ENCODE measurements around the gene SUGP1. TPM values are rescaled to one million over a fixed set of nuclear protein-coding genes. Genes with fewer than 3 reads are reported as not detected.
A peak's percentile ranks its signal among the peaks of the same experiment; 100 is the strongest.
"Not testable (repeated sequence)": the region's sequence is repeated elsewhere in the genome, so short reads cannot be mapped to it uniquely, and the experiment has no call there.

The SUGP1 gene
- total RNA-seq, 2 donors from 2014 or later, result 50.8 to 60.2 TPM

DNA sequence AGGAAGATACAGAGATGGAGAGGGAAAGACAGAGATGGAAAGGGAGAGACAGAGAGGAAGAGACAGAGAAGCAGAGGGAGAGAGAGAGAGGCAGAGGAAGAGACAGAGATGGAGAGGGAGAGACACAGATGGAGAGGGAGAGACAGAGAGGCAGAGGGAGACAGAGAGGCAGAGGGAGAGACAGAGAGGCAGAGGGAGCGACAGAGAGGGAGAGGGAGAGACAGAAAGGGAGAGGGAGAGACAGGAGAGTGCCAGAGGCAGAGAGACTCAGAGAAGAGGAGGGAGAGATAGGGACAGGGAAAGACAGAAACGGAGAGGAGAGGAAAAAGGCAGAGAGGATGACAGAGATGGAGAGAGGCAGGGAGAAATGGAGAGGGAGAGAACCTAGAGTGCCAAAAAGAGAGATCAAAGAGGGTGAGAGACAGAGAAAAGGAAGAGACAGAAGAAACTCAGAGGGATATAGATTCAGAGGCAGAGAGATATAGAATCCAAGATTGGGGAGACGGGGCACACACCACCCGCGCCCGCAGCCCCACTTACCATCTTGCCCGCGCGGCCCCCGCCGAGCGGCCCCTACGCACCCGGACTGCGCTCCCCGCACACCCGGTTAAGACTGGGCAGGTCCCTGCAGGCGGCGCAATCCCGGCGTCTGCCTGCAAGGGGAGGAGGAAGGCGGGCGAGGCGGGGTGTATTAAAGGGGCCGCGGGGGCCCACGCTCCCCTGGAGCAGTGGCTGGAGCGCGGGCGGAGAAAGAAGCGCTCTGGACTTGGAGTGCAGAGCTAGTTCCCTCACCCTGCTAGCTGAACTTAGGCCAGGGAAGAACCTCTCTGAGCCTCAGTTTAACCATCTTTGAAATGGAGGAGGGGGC lies 57.9 kb downstream of the SUGP1 start:
- ATAC-seq, result no peak
- Mint-ChIP-seq H3K27me3 (peaks cover 35% of the 10 kb centered on the region), H3K36me3 (ENCODE audit: low read depth) (peaks cover 7% of the 10 kb centered on the region), H3K4me3 (peak overlapping the region; percentile 85), H3K27ac (no peak overlapping the region), H3K4me1 (peaks cover 9% of the 10 kb centered on the region)
- no peaks in the 10 kb centered on the region for H3K9me3 ChIP-seq (ENCODE audit: control insufficient read depth, low read length, poor library complexity, severe bottlenecking)
- no peak for DNase-seq

DNA sequence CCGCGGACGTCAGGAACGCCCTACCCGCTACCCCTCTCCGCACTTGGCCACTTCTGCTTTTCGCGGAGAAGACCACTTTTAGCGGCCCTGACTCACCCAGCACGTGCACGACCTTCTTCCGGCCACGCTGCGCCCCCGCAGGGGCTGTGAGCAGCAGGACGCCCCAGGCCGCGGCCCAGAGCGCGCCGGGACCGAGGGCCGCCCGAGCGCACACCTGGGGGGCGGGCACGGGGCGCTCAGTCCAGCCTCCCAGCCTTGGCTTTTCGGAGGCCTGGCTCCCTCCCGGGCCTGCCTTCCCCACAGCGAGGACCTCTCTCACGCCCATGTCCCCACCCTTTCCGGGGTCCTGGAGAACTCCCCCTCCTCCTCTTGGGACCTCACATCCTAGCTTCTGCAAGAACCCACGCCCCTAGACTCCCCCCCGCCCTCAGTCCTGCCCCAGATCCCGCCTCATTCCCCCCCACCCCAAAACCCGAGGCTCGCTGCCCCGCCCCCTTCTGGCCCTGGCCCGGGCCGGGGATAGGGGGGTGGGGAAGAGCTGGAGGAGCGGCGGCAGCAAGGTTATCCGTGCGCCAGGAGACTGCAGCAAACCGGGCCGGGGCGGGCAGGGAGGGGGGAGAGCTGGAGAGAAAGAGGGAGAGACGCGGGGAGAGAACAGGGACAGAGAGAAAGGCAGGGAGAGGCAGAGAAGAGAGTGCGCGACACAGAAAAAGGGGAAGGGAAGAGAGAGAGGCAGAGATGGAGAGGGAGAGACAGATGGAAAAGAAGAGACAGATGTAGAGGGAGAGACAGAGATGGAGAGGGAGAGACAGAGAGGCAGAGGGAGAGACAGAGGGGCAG lies 58.7 kb downstream of the SUGP1 start:
- no peak for DNase-seq
- H3K9me3 ChIP-seq (ENCODE audit: control insufficient read depth, low read length, poor library complexity, severe bottlenecking), result no peaks in the 10 kb centered on the region
- Mint-ChIP-seq H3K27ac (no peak overlapping the region), H3K27me3 (peaks cover 43% of the 10 kb centered on the region), H3K4me1 (peaks cover 9% of the 10 kb centered on the region), H3K4me3 (peak overlapping the region; percentile 85), H3K36me3 (ENCODE audit: low read depth) (peaks cover 7% of the 10 kb centered on the region)
- no peak for ATAC-seq

DNA sequence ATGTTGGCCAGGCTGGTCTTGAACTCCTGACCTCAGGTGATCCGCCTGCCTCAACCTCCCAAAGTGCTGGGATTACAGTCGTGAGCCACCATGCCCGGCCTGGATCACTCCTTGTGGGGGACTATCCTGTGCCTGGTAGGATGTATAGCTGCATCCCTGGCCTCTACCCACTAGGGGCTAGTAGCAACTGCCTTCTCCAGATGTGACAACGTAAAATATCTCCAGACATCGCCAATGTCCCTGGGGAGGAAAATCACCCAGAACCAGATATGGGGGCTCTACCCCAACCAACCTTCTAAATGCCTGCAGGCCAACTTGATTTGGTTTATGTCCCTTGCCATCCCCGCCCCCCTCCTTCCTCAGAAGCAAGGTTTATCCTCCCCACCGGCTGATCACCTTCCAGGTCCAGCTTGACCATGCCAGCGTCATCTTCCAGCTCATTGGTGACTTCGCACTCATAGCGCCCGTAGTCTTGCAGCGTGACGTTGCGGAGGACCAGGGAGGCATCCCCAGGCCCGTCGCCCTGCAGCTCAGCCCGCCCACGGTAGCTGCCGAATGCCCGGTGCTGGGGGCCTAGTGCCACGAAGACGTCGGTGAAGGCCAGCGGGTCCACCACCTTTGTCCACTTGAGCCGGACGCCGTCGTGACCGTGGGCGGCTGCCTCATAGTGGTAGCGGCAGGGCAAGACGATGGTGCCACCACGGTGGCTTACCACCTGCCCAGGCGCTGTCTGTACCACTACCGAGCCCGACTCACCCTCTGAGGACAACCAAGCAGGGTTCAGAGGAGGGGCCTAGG lies 59.7 kb downstream of the SUGP1 start:
- peaks cover 7% of the 10 kb centered on the region for H3K36me3 Mint-ChIP-seq (ENCODE audit: low read depth)
- H3K4me3 Mint-ChIP-seq, result no peak overlapping the region
- ATAC-seq (no peak), DNase-seq (no peak)
- H3K4me1 Mint-ChIP-seq, result peaks cover 9% of the 10 kb centered on the region
- H3K9me3 ChIP-seq (ENCODE audit: control insufficient read depth, low read length, poor library complexity, severe bottlenecking), result no peaks in the 10 kb centered on the region
- H3K27ac Mint-ChIP-seq, result no peak overlapping the region
- peaks cover 53% of the 10 kb centered on the region for H3K27me3 Mint-ChIP-seq

DNA sequence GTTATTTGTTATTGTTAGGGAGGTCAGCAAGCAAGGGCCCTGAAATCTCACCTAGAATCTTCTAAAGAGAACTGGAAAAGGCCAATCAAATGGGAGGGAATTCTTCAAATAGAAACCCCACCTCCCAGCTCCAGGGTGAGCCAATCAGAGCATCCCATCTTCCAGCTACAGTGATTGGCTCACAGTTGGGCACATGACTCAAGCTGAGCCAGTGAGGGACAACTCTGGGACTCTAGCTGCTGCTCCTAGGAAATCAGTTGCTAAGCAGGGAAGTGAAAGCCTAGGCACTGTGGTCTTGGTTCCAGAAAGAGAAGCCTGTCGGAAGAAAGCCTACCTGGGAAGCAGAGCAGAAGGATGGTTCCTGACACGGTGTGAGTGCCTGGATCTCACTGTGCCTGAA lies 60.6 kb downstream of the SUGP1 start:
- peaks cover 9% of the 10 kb centered on the region for H3K4me1 Mint-ChIP-seq
- H3K36me3 Mint-ChIP-seq (ENCODE audit: low read depth), result peaks cover 7% of the 10 kb centered on the region
- ATAC-seq (no peak), DNase-seq (no peak)
- no peak overlapping the region for H3K4me3 Mint-ChIP-seq
- H3K27me3 Mint-ChIP-seq, result peaks cover 57% of the 10 kb centered on the region
- no peak overlapping the region for H3K27ac Mint-ChIP-seq
- no peaks in the 10 kb centered on the region for H3K9me3 ChIP-seq (ENCODE audit: control insufficient read depth, low read length, poor library complexity, severe bottlenecking)

DNA sequence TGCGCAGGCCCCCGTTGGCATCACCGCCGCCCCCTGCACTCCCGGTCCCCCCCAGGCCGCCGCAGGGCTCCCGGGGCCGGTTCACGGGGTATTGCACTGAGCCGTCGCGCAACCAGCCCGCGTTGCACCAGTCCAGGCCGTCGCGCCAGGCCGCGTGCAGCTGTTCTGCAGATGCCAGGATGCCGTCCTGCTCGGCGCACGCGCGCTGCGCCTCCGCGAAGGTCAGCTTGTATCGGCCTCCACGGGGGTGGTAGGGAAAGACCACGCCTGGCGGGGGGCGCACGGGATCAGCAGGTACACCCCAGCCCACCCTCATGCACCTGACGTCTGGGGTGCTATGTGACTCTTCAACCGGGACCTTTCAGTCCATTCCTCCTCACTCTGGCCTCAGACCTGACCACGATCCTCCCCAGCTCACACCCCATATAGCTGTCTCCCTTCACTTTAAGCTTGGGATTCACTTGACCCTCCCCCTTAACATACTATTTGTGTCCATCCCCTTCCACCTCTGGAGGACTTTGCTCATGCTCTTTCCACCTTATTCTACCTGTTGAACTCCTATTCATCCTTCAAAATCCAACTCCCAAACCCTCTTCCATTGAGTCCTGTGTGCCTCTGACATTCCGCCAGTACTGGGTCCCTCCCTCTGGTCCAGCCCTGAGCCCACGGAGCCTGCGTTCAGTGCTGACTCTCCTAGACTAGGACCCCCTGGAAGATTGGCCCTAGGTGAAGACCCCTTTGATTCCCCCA lies 61.5 kb downstream of the SUGP1 start:
- Mint-ChIP-seq H3K4me1 (peaks cover 9% of the 10 kb centered on the region), H3K36me3 (ENCODE audit: low read depth) (peaks cover 7% of the 10 kb centered on the region), H3K27ac (no peak overlapping the region), H3K4me3 (no peak overlapping the region), H3K27me3 (peaks cover 60% of the 10 kb centered on the region)
- DNase-seq (no peak), ATAC-seq (no peak)
- H3K9me3 ChIP-seq (ENCODE audit: control insufficient read depth, low read length, poor library complexity, severe bottlenecking), result no peaks in the 10 kb centered on the region

DNA sequence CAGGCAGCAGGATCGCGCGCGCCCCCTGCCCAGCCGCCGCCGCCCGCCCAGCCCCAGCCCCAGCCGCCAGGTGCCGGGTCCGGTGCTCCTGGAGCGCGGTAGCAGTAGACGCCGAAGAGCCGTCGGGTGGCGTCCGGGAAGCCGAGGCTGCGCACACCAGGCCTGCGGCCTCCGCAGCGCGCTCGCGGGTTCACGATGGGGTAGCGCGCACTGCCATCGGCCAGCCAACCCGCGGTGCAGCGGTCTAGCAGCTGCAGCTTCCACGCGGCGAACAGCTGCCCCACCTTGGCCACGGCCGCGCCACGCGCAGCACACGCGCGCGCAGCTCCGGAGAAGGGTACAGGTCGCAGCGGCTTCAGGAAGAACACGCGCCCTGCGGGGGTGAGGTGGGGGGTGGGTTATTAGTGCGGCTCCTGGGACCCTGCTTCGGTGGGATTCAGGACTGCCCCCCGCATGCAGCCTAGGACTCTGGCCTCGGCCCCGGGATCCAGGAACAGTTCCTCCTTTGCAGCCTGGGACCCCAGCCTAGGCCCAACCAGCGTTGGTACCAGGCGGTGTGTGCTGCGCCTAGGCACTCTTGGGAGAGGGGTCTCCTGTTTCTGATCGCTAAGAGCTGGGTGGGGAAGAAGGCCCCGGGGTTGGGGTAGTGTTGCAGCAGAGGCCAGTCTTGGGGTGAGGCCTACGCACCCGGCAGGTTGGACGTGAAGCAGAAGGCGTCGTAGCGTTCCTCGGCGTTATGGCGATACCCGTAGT lies 62.3 kb downstream of the SUGP1 start:
- ATAC-seq (no peak), DNase-seq (no peak)
- no peaks in the 10 kb centered on the region for H3K9me3 ChIP-seq (ENCODE audit: control insufficient read depth, low read length, poor library complexity, severe bottlenecking)
- peaks cover 9% of the 10 kb centered on the region for H3K4me1 Mint-ChIP-seq
- no peak overlapping the region for H3K4me3 Mint-ChIP-seq
- H3K36me3 Mint-ChIP-seq (ENCODE audit: low read depth), result peaks cover 7% of the 10 kb centered on the region
- peaks cover 58% of the 10 kb centered on the region for H3K27me3 Mint-ChIP-seq
- no peak overlapping the region for H3K27ac Mint-ChIP-seq

DNA sequence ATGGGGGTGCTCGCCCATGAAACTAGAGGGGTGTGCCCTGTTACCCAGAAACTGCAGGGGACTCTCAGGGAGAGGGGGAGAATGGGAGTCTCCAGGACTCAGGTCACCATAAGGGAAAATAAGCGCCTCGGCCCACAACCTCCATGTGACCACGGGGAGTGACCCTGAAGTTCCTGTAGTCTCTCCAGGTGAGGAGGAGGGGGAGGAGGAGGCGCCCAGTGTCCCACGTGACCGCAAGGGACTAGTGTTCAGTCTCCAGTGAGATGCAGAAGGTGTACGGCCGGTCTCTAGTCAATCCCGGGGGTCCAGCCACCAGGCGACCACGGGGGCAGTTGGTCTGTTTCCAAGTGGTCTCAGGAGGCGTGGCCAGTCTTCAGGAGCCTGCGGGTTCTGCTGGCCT lies 63.2 kb downstream of the SUGP1 start:
- H3K27ac Mint-ChIP-seq, result no peak overlapping the region
- H3K4me1 Mint-ChIP-seq, result peaks cover 6% of the 10 kb centered on the region
- peaks cover 6% of the 10 kb centered on the region for H3K36me3 Mint-ChIP-seq (ENCODE audit: low read depth)
- DNase-seq, result no peak
- no peak overlapping the region for H3K4me3 Mint-ChIP-seq
- H3K9me3 ChIP-seq (ENCODE audit: control insufficient read depth, low read length, poor library complexity, severe bottlenecking), result no peaks in the 10 kb centered on the region
- peaks cover 54% of the 10 kb centered on the region for H3K27me3 Mint-ChIP-seq
- ATAC-seq, result no peak

DNA sequence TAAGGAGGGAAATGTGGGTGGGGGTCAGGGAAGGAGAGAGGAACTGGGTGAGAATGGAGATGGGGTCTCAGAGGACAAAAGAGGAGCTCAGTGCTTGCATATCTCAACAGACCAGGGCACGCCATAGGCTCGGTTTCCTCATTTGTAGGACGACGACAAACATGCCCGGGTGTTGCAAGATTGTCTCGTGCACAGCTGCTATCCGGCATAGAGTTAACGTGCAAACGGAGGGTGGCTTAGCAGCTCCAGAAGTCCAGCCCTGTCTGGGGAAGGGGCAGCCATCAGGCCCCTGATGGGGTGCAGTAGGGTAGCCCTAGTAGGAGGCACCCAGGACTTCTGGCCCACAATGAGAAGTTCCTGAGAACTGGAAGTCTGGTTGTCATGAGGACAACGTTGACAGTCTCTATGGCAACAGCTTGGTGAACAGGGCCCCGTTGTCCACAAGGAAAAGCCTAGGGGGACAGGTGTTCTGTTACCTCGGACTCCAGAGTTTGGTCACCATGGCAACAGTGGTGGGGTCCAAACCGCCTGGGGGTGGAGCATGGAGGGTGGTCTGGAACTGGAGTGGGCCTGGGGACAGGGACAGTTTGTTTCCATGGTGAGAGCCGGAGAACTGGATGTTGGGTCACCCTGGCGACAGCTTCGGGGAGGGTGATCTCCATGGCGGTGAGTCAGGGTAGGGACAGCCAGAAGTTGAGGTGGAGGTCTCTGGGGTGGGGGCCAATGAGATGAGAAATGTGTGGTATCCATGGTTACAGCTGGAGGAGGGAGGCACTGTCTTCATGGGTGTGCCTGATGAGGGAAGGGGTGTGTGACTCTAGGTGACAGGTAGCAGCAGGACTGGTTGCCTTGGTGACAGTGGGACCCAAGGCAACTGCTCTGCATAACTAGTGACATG lies 64.0 kb downstream of the SUGP1 start:
- Mint-ChIP-seq H3K27me3 (peaks cover 58% of the 10 kb centered on the region), H3K4me1 (peaks cover 2% of the 10 kb centered on the region), H3K36me3 (ENCODE audit: low read depth) (peaks cover 3% of the 10 kb centered on the region), H3K4me3 (no peak overlapping the region), H3K27ac (no peak overlapping the region)
- DNase-seq (no peak), ATAC-seq (no peak)
- H3K9me3 ChIP-seq (ENCODE audit: control insufficient read depth, low read length, poor library complexity, severe bottlenecking), result no peaks in the 10 kb centered on the region

DNA sequence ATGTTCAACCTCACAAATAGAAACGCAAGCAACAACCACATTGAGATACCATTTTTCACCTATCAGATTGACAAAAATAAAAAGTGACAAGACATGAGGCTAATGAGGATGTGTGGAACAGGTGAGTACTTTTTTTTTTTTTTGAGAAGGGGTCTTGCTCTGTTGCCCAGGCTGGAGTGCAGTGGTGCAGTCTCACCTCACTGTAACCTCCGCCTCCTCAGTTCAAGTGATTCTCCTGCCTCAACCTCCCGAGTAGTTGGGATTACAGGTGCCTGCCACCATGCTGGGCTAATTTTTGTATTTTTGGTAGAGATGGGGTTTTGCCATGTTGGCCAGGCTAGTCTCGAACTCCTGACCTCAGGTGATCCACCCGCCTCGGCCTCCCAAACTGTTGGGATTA lies 66.9 kb downstream of the SUGP1 start:
- peaks cover 61% of the 10 kb centered on the region for H3K27me3 Mint-ChIP-seq
- not testable (repeated sequence) for H3K36me3 Mint-ChIP-seq (ENCODE audit: low read depth); H3K4me3 Mint-ChIP-seq; H3K9me3 ChIP-seq (ENCODE audit: control insufficient read depth, low read length, poor library complexity, severe bottlenecking); H3K27ac Mint-ChIP-seq; ATAC-seq; DNase-seq; H3K4me1 Mint-ChIP-seq

DNA sequence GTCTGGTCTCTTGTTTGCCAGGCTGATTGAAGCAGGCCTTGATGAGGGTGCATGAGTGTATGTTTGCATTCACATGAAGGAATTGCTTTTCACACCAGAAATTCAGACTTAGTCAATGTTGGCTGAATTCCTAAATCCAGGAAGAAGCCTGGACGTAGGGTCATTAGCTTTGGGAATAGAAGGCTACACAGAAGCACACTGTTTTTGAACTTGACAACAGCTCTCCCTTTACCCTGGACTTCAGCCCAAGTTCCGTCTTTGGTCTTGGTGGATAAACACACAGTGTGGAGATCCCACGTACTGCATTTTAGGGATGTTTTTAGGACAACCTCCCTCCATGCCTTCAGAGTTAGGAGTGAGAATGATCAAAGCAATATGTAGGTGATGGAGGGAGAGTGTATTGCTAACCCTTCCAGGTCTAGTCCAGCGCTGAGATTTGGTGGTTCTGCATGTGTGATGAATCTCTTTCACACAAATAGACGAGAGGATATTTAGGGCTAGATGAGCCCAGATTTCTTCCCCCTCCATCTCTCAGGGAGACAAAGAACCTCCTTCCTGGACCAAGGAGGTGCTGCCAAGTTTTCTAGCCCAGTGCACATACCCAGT lies 70.0 kb downstream of the SUGP1 start:
- no peaks in the 10 kb centered on the region for H3K9me3 ChIP-seq (ENCODE audit: control insufficient read depth, low read length, poor library complexity, severe bottlenecking)
- Mint-ChIP-seq H3K27me3 (peaks cover 44% of the 10 kb centered on the region), H3K27ac (no peak overlapping the region), H3K36me3 (ENCODE audit: low read depth) (peaks cover 3% of the 10 kb centered on the region), H3K4me3 (no peak overlapping the region), H3K4me1 (peaks cover 2% of the 10 kb centered on the region)
- no peak for DNase-seq
- ATAC-seq, result no peak

DNA sequence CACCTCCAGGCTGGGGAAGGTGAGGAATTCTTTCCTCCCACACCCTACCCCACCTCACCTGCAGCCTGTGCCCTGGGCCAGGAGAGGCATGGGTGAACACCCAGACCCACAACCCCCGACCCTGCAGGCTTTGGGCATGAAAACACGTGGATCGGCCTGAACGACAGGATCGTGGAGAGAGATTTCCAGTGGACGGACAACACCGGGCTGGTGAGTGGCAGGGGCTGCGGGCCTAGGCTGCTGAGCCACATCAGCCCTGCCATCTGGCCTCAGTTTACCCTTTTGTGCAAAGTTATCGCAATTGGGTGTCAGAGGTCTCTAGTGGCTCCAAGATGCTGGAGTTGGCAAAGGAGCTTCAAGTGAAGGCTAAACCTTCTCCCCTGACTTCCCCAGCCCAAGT lies 79.8 kb downstream of the SUGP1 start:
- peaks cover 6% of the 10 kb centered on the region for H3K36me3 Mint-ChIP-seq (ENCODE audit: low read depth)
- H3K27ac Mint-ChIP-seq, result no peak overlapping the region
- H3K27me3 Mint-ChIP-seq, result peaks cover 30% of the 10 kb centered on the region
- ATAC-seq, result no peak
- no peak for DNase-seq
- no peak overlapping the region for H3K4me3 Mint-ChIP-seq
- H3K9me3 ChIP-seq (ENCODE audit: control insufficient read depth, low read length, poor library complexity, severe bottlenecking), result no peaks in the 10 kb centered on the region
- peaks cover 3% of the 10 kb centered on the region for H3K4me1 Mint-ChIP-seq
